HEK293 (cell line): ENCODE results near the gene MOG.
A peak's percentile ranks its signal among the peaks of the same experiment; 100 is the strongest.

Experiments
- EGR2 ChIP-seq: fragments of 450-650 bp; formaldehyde crosslinking; IDR thresholded peaks from 2 replicates; pipeline ENCODE4 v1.5.1; 2016; ENCODE audit warnings: low read depth, missing biosample characterization, missing genetic modification characterization
- HOXC10 ChIP-seq: sonication (generic); formaldehyde crosslinking; IDR thresholded peaks from 2 replicates; pipeline ENCODE4 v1.8.1; 2023; ENCODE audit warnings: mild to moderate bottlenecking, missing genetic modification reagents
- KLF9 ChIP-seq: fragments of 450-650 bp; formaldehyde crosslinking; IDR thresholded peaks from 2 replicates; pipeline ENCODE4 v1.5.1; 2016; ENCODE audit warnings: missing biosample characterization, missing genetic modification characterization, low read depth
- MZF1 ChIP-seq: fragments of 450-650 bp; formaldehyde crosslinking; IDR thresholded peaks from 2 replicates; pipeline ENCODE4 v1.5.1; 2017; ENCODE audit warnings: missing biosample characterization, missing genetic modification characterization, borderline replicate concordance
- OVOL3 ChIP-seq: fragments of 450-650 bp; formaldehyde crosslinking; IDR thresholded peaks from 2 replicates; pipeline ENCODE4 v1.5.1; 2016; ENCODE audit warnings: missing biosample characterization, missing genetic modification characterization
- PRDM10 ChIP-seq: fragments of 450-650 bp; formaldehyde crosslinking; IDR thresholded peaks from 2 replicates; pipeline ENCODE4 v1.5.1; 2016; ENCODE audit warnings: missing biosample characterization, missing genetic modification characterization
- SP2 ChIP-seq: fragments of 450-650 bp; formaldehyde crosslinking; IDR thresholded peaks from 2 replicates; pipeline ENCODE4 v1.5.1; 2016; ENCODE audit warnings: missing biosample characterization, missing genetic modification characterization
- SP3 ChIP-seq: fragments of 450-650 bp; formaldehyde crosslinking; IDR thresholded peaks from 2 replicates; pipeline ENCODE4 v1.5.1; 2016; ENCODE audit warnings: missing biosample characterization, missing genetic modification characterization
- SP7 ChIP-seq: fragments of 450-650 bp; formaldehyde crosslinking; IDR thresholded peaks from 2 replicates; pipeline ENCODE4 v1.5.1; 2016; ENCODE audit warnings: missing biosample characterization, missing genetic modification characterization
- YY2 ChIP-seq: fragments of 450-650 bp; formaldehyde crosslinking; IDR thresholded peaks from 2 replicates; pipeline ENCODE4 v1.5.1; 2016; ENCODE audit warnings: missing biosample characterization, missing genetic modification characterization
- ZBTB10 ChIP-seq: fragments of 450-650 bp; formaldehyde crosslinking; IDR thresholded peaks from 2 replicates; pipeline ENCODE4 v1.5.1; 2016; ENCODE audit warnings: missing biosample characterization, missing genetic modification characterization
- ZBTB17 ChIP-seq: fragments of 450-650 bp; formaldehyde crosslinking; IDR thresholded peaks from 2 replicates; pipeline ENCODE4 v1.5.1; 2016; ENCODE audit warnings: missing biosample characterization, missing genetic modification characterization
- ZEB2 ChIP-seq: fragments of 450-650 bp; formaldehyde crosslinking; IDR thresholded peaks from 2 replicates; pipeline ENCODE4 v1.5.1; 2016; ENCODE audit warnings: missing biosample characterization, missing genetic modification characterization
- ZFHX2 ChIP-seq: fragments of 450-650 bp; formaldehyde crosslinking; conservative IDR thresholded peaks from 2 replicates; pipeline ENCODE4 v1.5.1; 2016; ENCODE audit warnings: missing biosample characterization, missing genetic modification characterization
- ZIC2 ChIP-seq: fragments of 450-650 bp; formaldehyde crosslinking; IDR thresholded peaks from 2 replicates; pipeline ENCODE4 v1.5.1; 2016; ENCODE audit warnings: missing biosample characterization, missing genetic modification characterization
- ZNF10 ChIP-seq: fragments of 450-650 bp; formaldehyde crosslinking; IDR thresholded peaks from 2 replicates; pipeline ENCODE4 v1.5.1; 2017; ENCODE audit warnings: missing biosample characterization, missing genetic modification characterization
- ZNF18 ChIP-seq: fragments of 450-650 bp; formaldehyde crosslinking; IDR thresholded peaks from 2 replicates; pipeline ENCODE4 v1.5.1; 2016; ENCODE audit warnings: missing biosample characterization, missing genetic modification characterization
- ZNF366 ChIP-seq: fragments of 450-650 bp; formaldehyde crosslinking; conservative IDR thresholded peaks from 2 replicates; pipeline ENCODE4 v1.5.1; 2016; ENCODE audit warnings: missing biosample characterization, missing genetic modification characterization
- ZNF404 ChIP-seq: fragments of 450-650 bp; formaldehyde crosslinking; IDR thresholded peaks from 2 replicates; pipeline ENCODE4 v1.5.1; 2017; ENCODE audit warnings: missing biosample characterization, missing genetic modification characterization
- ZNF426 ChIP-seq: fragments of 450-650 bp; formaldehyde crosslinking; IDR thresholded peaks from 2 replicates; pipeline ENCODE4 v1.5.1; 2017; ENCODE audit warnings: missing biosample characterization, missing genetic modification characterization, mild to moderate bottlenecking, inconsistent platforms, moderate library complexity
- ZNF501 ChIP-seq: fragments of 450-650 bp; formaldehyde crosslinking; IDR thresholded peaks from 2 replicates; pipeline ENCODE4 v1.5.1; 2016; ENCODE audit warnings: missing biosample characterization, missing genetic modification characterization
- ZNF549 ChIP-seq: fragments of 450-650 bp; IDR thresholded peaks from 2 replicates; pipeline ENCODE4 v1.5.1; 2018; ENCODE audit warnings: missing biosample characterization, missing genetic modification characterization, mild to moderate bottlenecking, inconsistent platforms, moderate library complexity
- ZNF610 ChIP-seq: fragments of 450-650 bp; formaldehyde crosslinking; IDR thresholded peaks from 2 replicates; pipeline ENCODE4 v1.5.1; 2016; ENCODE audit warnings: missing biosample characterization, missing genetic modification characterization, borderline replicate concordance
- ZNF670 ChIP-seq: fragments of 450-650 bp; formaldehyde crosslinking; IDR thresholded peaks from 2 replicates; pipeline ENCODE4 v1.5.1; 2016; ENCODE audit warnings: missing biosample characterization, missing genetic modification characterization, low read depth
- ZNF777 ChIP-seq: fragments of 450-650 bp; formaldehyde crosslinking; IDR thresholded peaks from 2 replicates; pipeline ENCODE4 v1.5.1; 2017; ENCODE audit warnings: missing biosample characterization, missing genetic modification characterization, borderline replicate concordance
- ZNF843 ChIP-seq: fragments of 450-650 bp; formaldehyde crosslinking; IDR thresholded peaks from 2 replicates; pipeline ENCODE4 v1.5.1; 2016; ENCODE audit warnings: missing biosample characterization, missing genetic modification characterization
- TF ChIP-seq, protein P1 (sequence below): fragments of 450-650 bp; formaldehyde crosslinking; IDR thresholded peaks from 2 replicates; pipeline ENCODE4 v1.5.1; 2016; ENCODE audit warnings: missing biosample characterization, missing genetic modification characterization
- TF ChIP-seq, protein P2 (sequence below): fragments of 450-650 bp; formaldehyde crosslinking; IDR thresholded peaks from 2 replicates; pipeline ENCODE4 v1.5.1; 2016; ENCODE audit warnings: missing biosample characterization, missing genetic modification characterization
- TF ChIP-seq, protein P3 (sequence below): fragments of 450-650 bp; formaldehyde crosslinking; IDR thresholded peaks from 2 replicates; pipeline ENCODE4 v1.5.1; 2016; ENCODE audit warnings: missing biosample characterization, missing genetic modification characterization

Gene MOG

GRCh38 chr6:29632789-29633533 lies 23.9 kb upstream of the MOG start, which contains the start of gene GABBR1 (continued):
- peak; percentile 64 for TF ChIP-seq PRDM10 (tag by site-specific recombination)
- TF ChIP-seq ZNF404 (tag by site-specific recombination) = no peak
- peak; percentile 94; the same call in 1 of the 2 replicates for TF ChIP-seq ZBTB10 (tag by site-specific recombination)
- peak; percentile 96 for TF ChIP-seq ZNF366 (tag by site-specific recombination)
- no peak for TF ChIP-seq ZNF426
- no peak for TF ChIP-seq ZNF10 (tag by site-specific recombination)
- TF ChIP-seq ZNF777 (tag by site-specific recombination) = peak; percentile 35; the same call in 1 of the 2 replicates
- TF ChIP-seq, protein P1, sequence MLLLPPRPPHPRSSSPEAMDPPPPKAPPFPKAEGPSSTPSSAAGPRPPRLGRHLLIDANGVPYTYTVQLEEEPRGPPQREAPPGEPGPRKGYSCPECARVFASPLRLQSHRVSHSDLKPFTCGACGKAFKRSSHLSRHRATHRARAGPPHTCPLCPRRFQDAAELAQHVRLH (tag by site-specific recombination) = no peak
- peak; percentile 60 for TF ChIP-seq ZNF843 (tag by site-specific recombination)
- peak; percentile 93; the same call in 1 of the 2 replicates for TF ChIP-seq ZBTB17 (tag by site-specific recombination)
- peak; percentile 85 for TF ChIP-seq ZEB2 (tag by site-specific recombination)
- peak; percentile 65; the same call in 1 of the 2 replicates for TF ChIP-seq ZNF610 (tag by site-specific recombination)
- TF ChIP-seq YY2 = no peak
- TF ChIP-seq ZNF501 = no peak
- no peak for TF ChIP-seq ZNF18 (tag by site-specific recombination)
- peak; percentile 86 for TF ChIP-seq EGR2 (tag by site-specific recombination)
- TF ChIP-seq, protein P2, sequence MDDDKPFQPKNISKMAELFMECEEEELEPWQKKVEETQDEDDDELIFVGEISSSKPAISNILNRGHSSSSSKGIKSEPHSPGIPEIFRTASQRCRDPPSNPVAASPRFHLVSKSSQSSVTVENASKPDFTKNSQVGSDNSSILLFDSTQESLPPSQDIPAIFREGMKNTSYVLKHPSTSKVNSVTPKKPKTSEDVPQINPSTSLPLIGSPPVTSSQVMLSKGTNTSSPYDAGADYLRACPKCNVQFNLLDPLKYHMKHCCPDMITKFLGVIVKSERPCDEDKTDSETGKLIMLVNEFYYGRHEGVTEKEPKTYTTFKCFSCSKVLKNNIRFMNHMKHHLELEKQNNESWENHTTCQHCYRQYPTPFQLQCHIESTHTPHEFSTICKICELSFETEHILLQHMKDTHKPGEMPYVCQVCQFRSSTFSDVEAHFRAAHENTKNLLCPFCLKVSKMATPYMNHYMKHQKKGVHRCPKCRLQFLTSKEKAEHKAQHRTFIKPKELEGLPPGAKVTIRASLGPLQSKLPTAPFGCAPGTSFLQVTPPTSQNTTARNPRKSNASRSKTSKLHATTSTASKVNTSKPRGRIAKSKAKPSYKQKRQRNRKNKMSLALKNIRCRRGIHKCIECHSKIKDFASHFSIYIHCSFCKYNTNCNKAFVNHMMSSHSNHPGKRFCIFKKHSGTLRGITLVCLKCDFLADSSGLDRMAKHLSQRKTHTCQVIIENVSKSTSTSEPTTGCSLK (tag by site-specific recombination) = no peak
- TF ChIP-seq OVOL3 (tag by site-specific recombination) = no peak
- no peak for TF ChIP-seq ZNF670 (tag by site-specific recombination)
- peak; percentile 78; the same call in 1 of the 2 replicates for TF ChIP-seq MZF1
- peak; percentile 88 for TF ChIP-seq ZFHX2 (tag by site-specific recombination)
- peak; percentile 99 for TF ChIP-seq SP3 (tag by site-specific recombination)
- TF ChIP-seq, protein P3, sequence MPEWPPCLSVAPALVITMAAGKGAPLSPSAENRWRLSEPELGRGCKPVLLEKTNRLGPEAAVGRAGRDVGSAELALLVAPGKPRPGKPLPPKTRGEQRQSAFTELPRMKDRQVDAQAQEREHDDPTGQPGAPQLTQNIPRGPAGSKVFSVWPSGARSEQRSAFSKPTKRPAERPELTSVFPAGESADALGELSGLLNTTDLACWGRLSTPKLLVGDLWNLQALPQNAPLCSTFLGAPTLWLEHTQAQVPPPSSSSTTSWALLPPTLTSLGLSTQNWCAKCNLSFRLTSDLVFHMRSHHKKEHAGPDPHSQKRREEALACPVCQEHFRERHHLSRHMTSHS (tag by site-specific recombination) = no peak
- TF ChIP-seq HOXC10 = no peak
- TF ChIP-seq SP2 (tag by site-specific recombination) = peak; percentile 95
- peak; percentile 95 for TF ChIP-seq ZIC2 (tag by site-specific recombination)
- no peak for TF ChIP-seq ZNF549 (tag by site-specific recombination)
- peak; percentile 73 for TF ChIP-seq SP7 (tag by site-specific recombination)
- peak; percentile 86 for TF ChIP-seq KLF9
